Measurements from ENCODE around the gene ALDH16A1.

GRCh38 chr19:49462492-49462891 is 9.5 kb downstream of the ALDH16A1 start:
- no peak for TF ChIP-seq CTCF (IDR thresholded peaks at IDR 0.05)
- no peak for TF ChIP-seq POLR2A (IDR thresholded peaks at IDR 0.05)
